ENCODE results near the gene EFHC2.

GRCh38 chrX:44162964-44163475 lies 180.5 kb downstream of the EFHC2 start:
- TF ChIP-seq CTCF (IDR thresholded peaks at IDR 0.05; ENCODE audit: low read depth, low read length, poor library complexity, severe bottlenecking) (no peak), EZH2phosphoT487 (IDR thresholded peaks at IDR 0.05; ENCODE audit: borderline replicate concordance, low read length) (no peak)
